IMR-90 (cell line): ENCODE results near the gene TTLL4.

Source experiments
- BHLHE40 ChIP-seq: fragments of 150-350 bp; IDR thresholded peaks from 2 replicates; pipeline ENCODE4 v1.6.1; 2016; ENCODE audit warnings: mild to moderate bottlenecking, low read depth, low read length
- CEBPB ChIP-seq: IDR thresholded peaks from 2 replicates; pipeline ENCODE4 v1.6.1; 2012; ENCODE audit warnings: low read depth, low read length, improper control_type of control experiment
- CHD1 ChIP-seq: IDR thresholded peaks from 2 replicates; pipeline ENCODE4 v1.6.1; 2012; ENCODE audit warnings: low read depth, low read length, improper control_type of control experiment
- CTCF ChIP-seq: conservative IDR thresholded peaks from 2 replicates; pipeline ENCODE4 v1.5.1; 2012; ENCODE audit warnings: mild to moderate bottlenecking, low read depth, low read length, improper control_type of control experiment
- MAFK ChIP-seq: IDR thresholded peaks from 2 replicates; pipeline ENCODE4 v1.6.1; 2012; ENCODE audit warnings: low read depth, low read length, improper control_type of control experiment
- MAZ ChIP-seq: IDR thresholded peaks from 2 replicates; pipeline ENCODE4 v1.6.1; 2012; ENCODE audit warnings: low read depth, mild to moderate bottlenecking, low read length, improper control_type of control experiment, moderate library complexity, borderline replicate concordance
- MXI1 ChIP-seq: IDR thresholded peaks from 2 replicates; pipeline ENCODE4 v1.6.1; 2012; ENCODE audit warnings: low read depth, mild to moderate bottlenecking, low read length, moderate library complexity, borderline replicate concordance
- NFE2L2 ChIP-seq: fragments of 150-350 bp; IDR thresholded peaks from 2 replicates; pipeline ENCODE4 v1.6.1; 2016; ENCODE audit warnings: low read depth, mild to moderate bottlenecking, low read length
- POLR2A ChIP-seq: IDR thresholded peaks from 2 replicates; pipeline ENCODE4 v1.6.1; 2012; ENCODE audit warnings: mild to moderate bottlenecking, low read depth, low read length
- RAD21 ChIP-seq: IDR thresholded peaks from 2 replicates; pipeline ENCODE4 v1.6.1; 2012; ENCODE audit warnings: low read length, improper control_type of control experiment
- RCOR1 ChIP-seq: IDR thresholded peaks from 2 replicates; pipeline ENCODE4 v1.6.1; 2012; ENCODE audit warnings: mild to moderate bottlenecking, low read length, improper control_type of control experiment; ENCODE audit not compliant: insufficient replicate concordance
- SMC3 ChIP-seq: fragments of 150-350 bp; IDR thresholded peaks from 2 replicates; pipeline ENCODE4 v1.6.1; 2016; ENCODE audit warnings: low read depth, mild to moderate bottlenecking, antibody characterized with exemption, low read length, moderate library complexity
- USF2 ChIP-seq: fragments of 150-350 bp; IDR thresholded peaks from 2 replicates; pipeline ENCODE4 v1.6.1; 2017; ENCODE audit warnings: mild to moderate bottlenecking, antibody characterized with exemption, low read length, low read depth

GRCh38 chr2:218718058-218718457 is 7.4 kb downstream of the TTLL4 start:
- TF ChIP-seq CTCF (no peak), MAFK (no peak), MAZ (no peak), CEBPB (no peak), POLR2A (no peak), USF2 (no peak), NFE2L2 (no peak), CHD1 (no peak), RCOR1 (no peak), BHLHE40 (no peak), RAD21 (no peak), SMC3 (no peak), MXI1 (no peak)
